Measurements from ENCODE around the gene MTHFD1. TPM values are rescaled to one million over a fixed set of nuclear protein-coding genes. Genes with fewer than 3 reads are reported as not detected.

MTHFD1 gene
- polyA plus RNA-seq, 1 donor (not counting 4 experiments of a cell fraction or from before 2014, with no cell fraction given), result 63.2 TPM

GRCh38 chr14:64450255-64450654 lies 62.1 kb downstream of the MTHFD1 start:
- Histone ChIP-seq H4K20me1 (ENCODE audit: control insufficient read depth, extremely low read depth, insufficient read depth, low read length) (no peaks in the 10 kb centered on the region), H3K36me3 (ENCODE audit: control insufficient read depth in 2 of 2, extremely low read depth in 1 of 2, insufficient read depth in 2 of 2, low read length in 2 of 2) (peaks cover 24 to 29% of the 10 kb centered on the region in 2 experiments), H3K9me3 (ENCODE audit: control insufficient read depth, low read depth, low read length) (no peaks in the 10 kb centered on the region), H3K79me2 (ENCODE audit: control insufficient read depth, insufficient read depth, low read length) (no peaks in the 10 kb centered on the region), H3K4me3 (ENCODE audit: control insufficient read depth in 2 of 3, extremely low read depth in 1 of 3, insufficient read depth in 2 of 3, low read depth in 1 of 3, low read length in 3 of 3) (no peak overlapping the region), H3K4me2 (ENCODE audit: control insufficient read depth, extremely low read depth, insufficient read depth, low read depth, low read length) (no peak overlapping the region), H3K9ac (ENCODE audit: control insufficient read depth, extremely low read depth, insufficient read depth, low read length) (no peak overlapping the region), H3K27ac (ENCODE audit: control insufficient read depth, insufficient read depth, low read length) (no peak overlapping the region), H2AFZ (ENCODE audit: control insufficient read depth, low read length) (no peak overlapping the region), H3K9me1 (ENCODE audit: control insufficient read depth, extremely low read depth, insufficient read depth, low read length) (no peaks in the 10 kb centered on the region), H3K27me3 (ENCODE audit: control insufficient read depth, extremely low read depth, insufficient read depth, low read length) (no peaks in the 10 kb centered on the region), H3K4me1 (ENCODE audit: control insufficient read depth, extremely low read depth, insufficient read depth, low read length) (no peaks in the 10 kb centered on the region)
- dilution Hi-C loops (cut with MboI; ENCODE audit: extremely low pct_ligation_motif_present, low sequenced_read_pairs), result no loop called here
- FAIRE-seq (no peak), DNase-seq (ENCODE audit: low read depth, low spot score) (no peak)
- TF ChIP-seq EZH2 (IDR thresholded peaks at IDR 0.05; ENCODE audit: low read length) (no peak), CTCF (optimal IDR thresholded peaks at IDR 0.05 in 1 of 3, IDR thresholded peaks at IDR 0.05 in 1 of 3, conservative IDR thresholded peaks at IDR 0.05 in 1 of 3; ENCODE audit: extremely low read depth in 1 of 3, insufficient read depth in 2 of 3, low read length in 3 of 3) (no peak)

- Histone ChIP-seq H3K4me3 (ENCODE audit: control insufficient read depth in 2 of 3, extremely low read depth in 1 of 3, insufficient read depth in 2 of 3, low read depth in 1 of 3, low read length in 3 of 3) (no peak overlapping the region), H3K36me3 (ENCODE audit: control insufficient read depth in 2 of 2, extremely low read depth in 1 of 2, insufficient read depth in 2 of 2, low read length in 2 of 2) (peaks cover 17 to 24% of the 10 kb centered on the region in 2 experiments), H3K4me2 (ENCODE audit: control insufficient read depth, extremely low read depth, insufficient read depth, low read depth, low read length) (no peak overlapping the region), H2AFZ (ENCODE audit: control insufficient read depth, low read length) (no peak overlapping the region), H3K9me3 (ENCODE audit: control insufficient read depth, low read depth, low read length) (no peaks in the 10 kb centered on the region), H4K20me1 (ENCODE audit: control insufficient read depth, extremely low read depth, insufficient read depth, low read length) (no peaks in the 10 kb centered on the region), H3K27me3 (ENCODE audit: control insufficient read depth, extremely low read depth, insufficient read depth, low read length) (no peaks in the 10 kb centered on the region), H3K9me1 (ENCODE audit: control insufficient read depth, extremely low read depth, insufficient read depth, low read length) (no peaks in the 10 kb centered on the region), H3K4me1 (ENCODE audit: control insufficient read depth, extremely low read depth, insufficient read depth, low read length) (no peaks in the 10 kb centered on the region), H3K27ac (ENCODE audit: control insufficient read depth, insufficient read depth, low read length) (no peak overlapping the region), H3K9ac (ENCODE audit: control insufficient read depth, extremely low read depth, insufficient read depth, low read length) (no peak overlapping the region), H3K79me2 (ENCODE audit: control insufficient read depth, insufficient read depth, low read length) (no peaks in the 10 kb centered on the region)
- FAIRE-seq, result no peak
- dilution Hi-C loops (cut with MboI; ENCODE audit: extremely low pct_ligation_motif_present, low sequenced_read_pairs), result no loop called here
- TF ChIP-seq EZH2 (IDR thresholded peaks at IDR 0.05; ENCODE audit: low read length) (no peak), CTCF (optimal IDR thresholded peaks at IDR 0.05 in 1 of 3, IDR thresholded peaks at IDR 0.05 in 1 of 3, conservative IDR thresholded peaks at IDR 0.05 in 1 of 3; ENCODE audit: extremely low read depth in 1 of 3, insufficient read depth in 2 of 3, low read length in 3 of 3) (no peak)
- DNase-seq (ENCODE audit: low read depth, low spot score), result no peak
These were observed 66.5 kb downstream of the MTHFD1 start for GRCh38 chr14:64454671-64455070.
